ENCODE measurements around the gene VAPA.

The VAPA gene

GRCh38 chr18:9975658-9976057 lies 61.8 kb downstream of the VAPA start:
- no peak for DNase-seq (ENCODE audit: low spot score)

DNA sequence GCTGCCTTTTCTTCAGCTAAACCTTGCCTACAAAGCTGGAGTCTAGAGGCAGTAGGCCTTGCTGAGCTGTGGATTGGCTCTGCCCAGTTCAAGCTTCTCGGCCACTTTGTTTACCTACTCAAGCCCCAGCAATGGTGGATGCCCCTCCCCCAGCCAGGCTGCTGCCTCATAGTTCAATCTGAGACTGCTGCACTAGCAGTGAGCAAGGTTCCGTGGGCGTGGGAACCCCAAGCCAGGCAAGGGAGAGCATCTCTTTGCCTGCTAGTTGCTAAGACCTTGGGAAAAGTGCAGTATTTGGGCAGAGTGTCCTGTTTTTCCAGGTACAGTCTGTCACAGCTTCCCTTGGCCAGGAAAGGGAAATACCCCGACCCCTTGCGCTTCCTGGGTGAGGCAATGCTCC lies 68.9 kb downstream of the VAPA start:
- no peak for DNase-seq (ENCODE audit: low spot score)

- DNase-seq (ENCODE audit: low spot score): no peak
Observed at GRCh38 chr18:9984080-9984479, 70.3 kb downstream of the VAPA start.

- DNase-seq (ENCODE audit: low spot score): no peak
Observed at GRCh38 chr18:9985641-9986040, 71.8 kb downstream of the VAPA start.

DNA sequence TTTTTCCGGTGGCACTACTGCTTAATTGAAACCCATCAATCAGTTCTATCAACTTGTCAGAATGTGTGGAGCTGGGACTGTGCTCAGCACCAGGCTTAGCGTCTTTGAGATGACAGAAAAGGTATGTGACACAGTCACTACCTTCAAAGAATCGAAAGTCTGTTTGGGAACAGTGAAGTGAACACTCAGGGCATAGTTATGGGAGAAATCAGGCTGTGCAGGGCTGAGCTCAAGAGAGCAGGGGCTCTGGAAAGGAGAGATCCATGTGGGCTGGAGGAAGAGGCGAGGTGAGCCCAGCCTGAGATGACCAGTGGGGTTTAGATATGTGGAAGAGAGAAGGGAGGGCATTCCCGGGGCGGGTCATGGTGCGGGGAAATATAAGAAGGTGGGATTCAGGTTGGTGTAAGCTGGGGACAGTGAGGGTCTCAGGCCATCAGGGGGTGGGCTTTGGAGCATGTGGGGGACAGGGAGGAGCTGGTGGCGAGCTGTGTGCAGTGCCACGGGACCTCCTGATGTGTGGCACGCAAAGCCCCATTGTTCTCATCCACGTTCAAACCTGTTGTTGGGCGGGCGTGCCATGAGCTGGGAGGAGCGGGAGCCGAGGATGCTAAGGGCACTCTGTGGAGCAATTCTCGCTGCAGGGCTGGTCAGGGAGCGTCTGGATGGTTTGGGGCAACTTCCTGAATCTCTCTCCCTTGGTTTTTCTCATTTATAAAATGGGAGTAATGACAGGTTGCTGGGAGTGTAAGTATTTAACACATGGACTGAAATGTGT lies 72.5 kb downstream of the VAPA start:
- DNase-seq (ENCODE audit: low spot score): no peak

DNA sequence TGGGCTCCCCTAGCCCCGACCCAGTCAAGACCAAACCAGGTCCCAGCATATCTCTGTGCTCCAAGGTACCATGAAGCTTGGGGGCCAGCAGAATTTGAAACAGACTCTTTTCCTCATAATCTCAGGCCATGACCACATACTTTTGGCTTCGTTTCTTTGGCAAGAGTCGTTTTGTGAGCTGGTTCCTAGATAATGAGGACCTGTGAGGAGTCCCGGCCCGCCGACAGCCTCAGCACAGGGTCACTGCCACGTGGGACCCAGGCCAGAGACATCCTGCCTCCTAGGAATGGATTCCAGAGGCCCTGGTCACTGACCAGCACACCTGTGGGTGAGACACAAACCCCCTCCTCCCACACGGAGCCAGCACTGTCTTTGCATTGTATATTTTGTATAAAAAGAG lies 73.5 kb downstream of the VAPA start:
- DNase-seq (ENCODE audit: low spot score): no peak

DNA sequence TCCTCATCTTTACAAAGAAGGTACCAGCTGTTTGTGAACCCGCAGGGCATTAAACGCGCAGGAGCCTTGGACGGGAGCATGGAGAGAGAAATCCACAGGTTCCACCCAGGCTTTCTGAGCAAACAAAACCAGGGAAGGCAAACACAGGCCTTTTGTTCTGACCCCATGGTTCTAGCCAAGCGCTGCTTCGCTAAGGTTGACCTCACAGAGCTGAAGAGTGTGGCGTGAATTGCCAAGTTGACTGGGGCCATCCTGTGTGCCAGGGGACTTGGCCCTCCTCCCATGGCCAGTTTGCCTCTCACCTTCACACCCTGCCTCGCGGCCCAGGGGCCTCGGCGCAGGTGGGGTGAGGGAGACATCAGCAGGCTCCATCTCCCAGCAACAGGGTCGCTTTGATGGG lies 74.1 kb downstream of the VAPA start:
- peak; percentile 20 for DNase-seq (ENCODE audit: low spot score)

DNA sequence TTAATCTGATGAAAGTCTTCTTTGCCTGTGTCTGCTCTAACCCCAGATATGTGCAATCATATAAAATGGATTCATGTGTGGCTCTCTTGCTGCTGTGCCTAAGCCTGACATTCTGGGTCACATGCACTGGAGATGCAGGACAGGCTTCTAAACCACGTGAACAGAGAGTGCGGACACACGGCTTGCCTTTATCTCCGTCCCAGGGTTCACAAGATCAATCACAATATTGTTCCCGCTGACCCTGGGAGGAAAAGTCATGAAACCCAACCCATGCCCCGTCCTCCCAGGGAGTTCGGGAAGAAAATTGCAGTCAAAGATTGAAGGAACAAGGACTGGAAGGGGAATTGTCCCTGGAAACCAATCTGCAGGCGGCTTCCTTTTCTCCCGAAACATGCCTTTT lies 74.8 kb downstream of the VAPA start:
- no peak for DNase-seq (ENCODE audit: low spot score)

GRCh38 chr18:9989481-9989880 lies 75.7 kb downstream of the VAPA start:
- no peak for DNase-seq (ENCODE audit: low spot score)

DNA sequence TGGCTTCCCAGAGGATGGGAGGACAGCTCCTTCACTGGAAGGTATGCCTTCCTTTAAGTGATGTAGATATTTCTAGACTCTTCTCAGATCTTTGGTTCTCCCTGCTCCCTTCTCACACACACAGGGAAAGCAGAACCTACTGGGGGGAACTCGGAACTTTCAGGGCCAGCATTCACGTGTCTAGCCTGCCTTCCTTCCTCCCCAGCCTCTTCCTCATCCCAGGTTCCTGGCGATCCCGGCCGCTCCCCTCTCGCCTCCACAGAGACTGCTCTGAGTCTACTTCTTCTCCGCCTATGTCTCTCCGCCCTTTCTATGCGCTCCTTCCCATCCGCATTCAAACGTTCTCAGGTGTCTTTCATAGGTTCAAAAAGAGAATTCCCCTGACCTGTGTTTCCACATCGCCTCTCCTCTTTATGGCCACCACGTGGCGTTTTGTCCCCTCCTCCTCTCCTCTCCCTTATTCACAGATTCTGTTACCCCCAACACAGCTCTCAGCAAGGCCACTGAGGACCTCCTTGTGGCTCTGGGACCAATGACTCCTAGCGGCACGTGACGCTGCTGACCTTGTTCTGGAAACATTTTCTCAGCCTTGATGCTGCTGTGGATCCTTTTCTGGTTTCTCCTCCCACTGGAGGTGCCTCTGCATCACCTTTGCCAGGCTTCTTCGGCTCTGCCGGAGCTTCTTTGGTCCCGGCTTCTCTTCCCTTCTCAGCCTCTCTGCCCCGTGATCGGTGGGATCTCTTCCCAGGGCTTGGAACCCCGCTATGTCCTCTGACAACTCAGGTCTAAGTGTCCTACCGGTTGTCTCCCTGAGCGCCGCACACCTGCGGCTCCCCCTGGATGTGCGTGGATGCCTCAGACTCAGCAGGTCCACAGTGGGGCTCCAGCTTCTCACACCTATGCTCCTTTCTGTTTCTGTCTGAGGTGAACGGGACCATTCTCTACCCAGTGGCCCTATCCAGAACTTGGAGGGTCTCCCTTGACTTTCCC lies 77.5 kb downstream of the VAPA start:
- no peak for DNase-seq (ENCODE audit: low spot score)

DNA sequence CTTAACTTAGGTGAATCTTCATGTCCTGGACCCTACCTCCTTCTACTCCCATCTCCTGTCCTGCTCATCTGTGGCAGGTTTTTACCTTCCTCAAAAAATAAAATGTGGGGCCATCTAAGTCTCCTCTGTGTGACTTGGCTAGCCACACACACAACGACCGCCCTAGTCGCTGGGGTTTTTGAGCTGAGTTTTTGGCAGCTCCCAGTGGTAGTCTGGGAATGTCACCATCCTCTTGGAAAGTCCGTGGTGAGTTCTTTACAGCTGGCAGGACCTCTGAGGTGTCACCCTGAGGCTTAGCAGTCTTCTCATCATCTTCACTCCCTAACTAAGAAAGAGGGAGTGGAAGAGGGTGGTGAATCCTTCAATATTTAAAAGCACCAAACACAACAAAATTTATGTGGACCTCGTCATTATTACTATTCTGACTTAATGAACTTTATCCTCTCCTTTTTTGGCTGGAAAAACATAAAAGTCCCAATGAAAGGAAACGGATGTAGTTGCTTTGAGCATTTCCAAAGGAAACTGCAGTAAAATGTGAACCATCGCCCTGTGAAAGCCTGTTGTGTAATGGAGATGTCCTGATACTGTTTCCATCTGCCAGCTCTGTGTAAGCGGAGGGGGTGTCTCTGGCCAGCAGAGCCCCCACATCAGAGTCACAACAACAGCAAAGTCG lies 78.6 kb downstream of the VAPA start:
- no peak for DNase-seq (ENCODE audit: low spot score)

DNA sequence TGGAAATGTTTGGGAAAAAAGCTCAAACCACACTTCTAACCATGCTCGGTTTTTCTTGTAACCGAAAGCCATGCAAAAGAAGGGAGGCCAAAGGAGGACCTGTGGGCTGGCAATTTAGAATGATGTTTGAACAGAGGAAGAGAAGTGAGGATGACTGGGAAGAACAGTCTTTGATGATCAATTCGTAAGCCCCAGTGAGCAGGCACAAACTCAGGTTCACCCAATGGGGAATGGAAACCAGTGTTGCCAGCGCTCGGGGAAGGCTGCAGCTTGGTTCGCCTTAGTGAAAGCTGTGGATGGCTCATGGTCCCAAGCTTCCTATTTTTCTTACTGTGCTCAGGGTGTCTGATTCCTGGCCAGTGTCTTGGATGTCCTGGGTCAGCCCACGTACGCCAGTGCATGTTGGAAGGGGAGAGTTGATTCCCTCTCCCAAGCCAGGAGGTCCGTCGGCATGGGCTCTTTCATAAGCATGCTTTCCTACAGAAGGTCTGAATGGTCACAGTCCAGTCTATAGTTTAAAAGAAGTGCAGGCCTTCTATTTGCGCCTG lies 79.2 kb downstream of the VAPA start:
- DNase-seq (ENCODE audit: low spot score): no peak

DNA sequence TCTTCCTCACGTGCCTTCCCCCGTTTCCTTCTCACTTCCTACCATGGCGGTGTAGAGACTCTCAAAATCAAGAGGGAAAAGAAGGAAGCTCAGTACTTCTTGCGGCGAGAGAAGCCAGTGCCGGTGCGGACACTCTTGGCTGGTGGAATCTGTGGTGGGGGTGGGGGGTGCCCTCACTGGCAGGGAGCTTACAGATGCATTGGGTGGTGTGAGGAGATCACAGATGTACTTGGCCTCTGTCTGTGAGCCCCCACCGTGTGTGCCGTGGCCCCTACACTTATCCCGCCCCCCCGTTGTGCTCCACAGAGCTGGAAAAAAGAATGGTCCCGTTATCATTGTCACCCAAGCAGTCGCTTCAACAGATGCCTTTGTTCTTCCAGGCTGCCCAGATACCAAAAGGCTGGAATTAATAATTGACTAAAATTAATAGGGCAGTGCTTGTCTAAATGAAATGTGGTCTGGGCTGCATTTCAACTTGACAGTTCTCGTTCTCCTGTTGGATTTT lies 79.8 kb downstream of the VAPA start:
- DNase-seq (ENCODE audit: low spot score): no peak

GRCh38 chr18:9994026-9994570 lies 80.3 kb downstream of the VAPA start:
- no peak for DNase-seq (ENCODE audit: low spot score)

DNA sequence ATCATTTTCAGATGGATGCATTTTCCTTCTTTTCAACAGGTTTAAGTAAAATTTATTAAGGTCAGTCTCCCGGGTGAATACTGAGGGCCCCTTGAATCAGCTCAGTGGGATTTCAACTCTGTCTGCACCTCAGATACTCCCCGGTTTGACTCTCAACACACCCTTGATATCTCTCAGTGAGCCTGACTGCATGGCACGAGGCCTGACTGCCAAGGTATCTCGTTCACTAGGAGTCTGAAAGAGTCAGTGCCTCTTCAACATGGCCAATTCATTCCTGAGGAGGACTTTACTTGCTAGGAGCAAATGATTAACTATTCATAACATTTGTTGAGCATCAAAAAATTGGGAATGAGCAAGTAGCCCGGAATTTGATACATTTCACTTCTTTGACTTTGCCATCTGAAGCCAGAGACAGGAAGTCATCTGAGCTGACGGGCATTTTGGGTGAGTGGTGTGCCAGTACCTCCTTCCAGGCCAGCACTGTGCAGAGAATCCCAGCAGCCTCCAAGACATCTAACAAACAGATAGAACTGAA lies 81.0 kb downstream of the VAPA start:
- no peak for DNase-seq (ENCODE audit: low spot score)

- no peak for DNase-seq (ENCODE audit: low spot score)
Observed at GRCh38 chr18:9995631-9996030, 81.8 kb downstream of the VAPA start.

DNA sequence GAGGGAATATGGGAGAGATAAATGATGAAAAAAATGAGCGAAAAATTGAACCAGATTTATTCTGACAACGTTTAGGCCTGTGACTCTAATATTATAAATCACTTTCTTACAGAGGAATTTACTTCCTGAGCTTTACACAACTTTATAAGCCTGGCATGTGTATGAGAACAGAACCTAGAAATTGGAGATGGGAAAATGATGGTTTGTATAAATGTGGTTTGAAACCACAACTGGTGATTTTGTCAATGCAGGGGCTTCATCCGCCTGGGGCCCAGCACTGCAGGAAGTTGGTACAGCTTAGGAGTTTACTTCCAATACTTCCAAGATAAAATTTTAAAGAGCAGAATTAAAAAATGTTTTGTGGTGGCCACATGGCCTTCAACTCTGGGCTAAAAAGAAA lies 82.3 kb downstream of the VAPA start:
- no peak for DNase-seq (ENCODE audit: low spot score)

- no peak for DNase-seq (ENCODE audit: low spot score)
Observed at GRCh38 chr18:9997711-9998110, 83.9 kb downstream of the VAPA start.

DNA sequence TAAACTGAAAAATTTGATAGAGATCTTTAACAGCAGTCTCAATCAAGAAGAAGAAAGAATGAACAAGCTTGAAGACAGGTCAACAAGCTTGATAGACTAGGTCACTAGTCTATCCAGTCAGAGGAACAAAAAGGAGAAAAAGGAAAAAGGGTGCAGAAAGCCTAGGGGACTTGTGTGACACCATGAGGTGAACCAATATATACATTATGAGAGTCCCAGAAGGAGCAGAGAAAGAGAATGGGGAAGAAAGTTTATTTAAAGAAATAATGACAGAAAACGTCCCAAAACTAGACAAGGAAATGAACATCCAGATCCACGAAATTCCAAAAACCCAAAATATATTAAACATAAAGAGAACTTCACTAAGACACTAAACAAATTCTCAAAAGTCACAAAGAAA lies 84.5 kb downstream of the VAPA start:
- no peak for DNase-seq (ENCODE audit: low spot score)

GRCh38 chr18:10002280-10002679 lies 88.5 kb downstream of the VAPA start:
- DNase-seq (ENCODE audit: low spot score): no peak

- no peak for DNase-seq (ENCODE audit: low spot score)
Observed at GRCh38 chr18:10003281-10003680, 89.5 kb downstream of the VAPA start.

- no peak for DNase-seq (ENCODE audit: low spot score)
Observed at GRCh38 chr18:10003866-10004265, 90.0 kb downstream of the VAPA start.

All from HuH-7.5 (cell line).